ENCODE data around the gene SEMA4A. TPM values are rescaled to one million over a fixed set of nuclear protein-coding genes. Genes with fewer than 3 reads are reported as not detected.
"Not testable (repeated sequence)": the region's sequence is repeated elsewhere in the genome, so short reads cannot be mapped to it uniquely, and the experiment has no call there.

SEMA4A gene
- polyA plus RNA-seq, 1 donor: 6.4 TPM

- no CpG with 5 or more reads among the region's 3 CpGs for WGBS (ENCODE audit: insufficient coverage, low lambda C conversion rate)
- H3K4me1 ChIP-seq (ENCODE audit: control insufficient read depth, insufficient read depth, low read length): peaks cover 77% of the 10 kb centered on the region
- H3K4me3 ChIP-seq (ENCODE audit: low read length): no peak overlapping the region
- H3K27ac ChIP-seq (ENCODE audit: low read length): peak overlapping the region; percentile 19
- H3K36me3 ChIP-seq (ENCODE audit: control insufficient read depth, insufficient read depth, low read length): peaks cover 13% of the 10 kb centered on the region
- no peaks in the 10 kb centered on the region for H3K27me3 ChIP-seq (ENCODE audit: control insufficient read depth, insufficient read depth, low read length)
- no peaks in the 10 kb centered on the region for H3K9me3 ChIP-seq (ENCODE audit: control insufficient read depth, low read depth, low read length)
- peak in 1 of 2 donors; percentile 70 for DNase-seq
Observed at GRCh38 chr1:156119503-156120209, 33.7 kb upstream of the SEMA4A start.

- Histone ChIP-seq H3K4me3 (ENCODE audit: low read length) (no peak overlapping the region), H3K4me1 (ENCODE audit: control insufficient read depth, insufficient read depth, low read length) (peaks cover 81% of the 10 kb centered on the region), H3K27me3 (ENCODE audit: control insufficient read depth, insufficient read depth, low read length) (no peaks in the 10 kb centered on the region), H3K36me3 (ENCODE audit: control insufficient read depth, insufficient read depth, low read length) (peaks cover 13% of the 10 kb centered on the region), H3K9me3 (ENCODE audit: control insufficient read depth, low read depth, low read length) (no peaks in the 10 kb centered on the region), H3K27ac (ENCODE audit: low read length) (peak overlapping the region; percentile 19)
- no CpG with 5 or more reads among the region's 3 CpGs for WGBS (ENCODE audit: insufficient coverage, low lambda C conversion rate)
- DNase-seq: no peak
Observed at GRCh38 chr1:156120318-156120717, 33.1 kb upstream of the SEMA4A start.

GRCh38 chr1:156121005-156121404 is 32.4 kb upstream of the SEMA4A start:
- not testable (repeated sequence) for H3K9me3 ChIP-seq (ENCODE audit: control insufficient read depth, low read depth, low read length); H3K27ac ChIP-seq (ENCODE audit: low read length); H3K4me3 ChIP-seq (ENCODE audit: low read length); DNase-seq; H3K27me3 ChIP-seq (ENCODE audit: control insufficient read depth, insufficient read depth, low read length)
- H3K36me3 ChIP-seq (ENCODE audit: control insufficient read depth, insufficient read depth, low read length): peaks cover 13% of the 10 kb centered on the region
- WGBS (ENCODE audit: insufficient coverage, low lambda C conversion rate): no CpG with 5 or more reads among the region's 4 CpGs
- peaks cover 83% of the 10 kb centered on the region for H3K4me1 ChIP-seq (ENCODE audit: control insufficient read depth, insufficient read depth, low read length)

- DNase-seq: no peak
- no CpG with 5 or more reads among the region's 4 CpGs for WGBS (ENCODE audit: insufficient coverage, low lambda C conversion rate)
- H3K27me3 ChIP-seq (ENCODE audit: control insufficient read depth, insufficient read depth, low read length): no peaks in the 10 kb centered on the region
- H3K9me3 ChIP-seq (ENCODE audit: control insufficient read depth, low read depth, low read length): no peaks in the 10 kb centered on the region
- peaks cover 13% of the 10 kb centered on the region for H3K36me3 ChIP-seq (ENCODE audit: control insufficient read depth, insufficient read depth, low read length)
- H3K4me1 ChIP-seq (ENCODE audit: control insufficient read depth, insufficient read depth, low read length): peaks cover 85% of the 10 kb centered on the region
- no peak overlapping the region for H3K27ac ChIP-seq (ENCODE audit: low read length)
- H3K4me3 ChIP-seq (ENCODE audit: low read length): no peak overlapping the region
Observed at GRCh38 chr1:156121457-156121856, 31.9 kb upstream of the SEMA4A start.

GRCh38 chr1:156122086-156122485 is 31.3 kb upstream of the SEMA4A start:
- H3K4me1 ChIP-seq (ENCODE audit: control insufficient read depth, insufficient read depth, low read length): peaks cover 87% of the 10 kb centered on the region
- peak overlapping the region; percentile 93 for H3K27ac ChIP-seq (ENCODE audit: low read length)
- peaks cover 13% of the 10 kb centered on the region for H3K36me3 ChIP-seq (ENCODE audit: control insufficient read depth, insufficient read depth, low read length)
- no peaks in the 10 kb centered on the region for H3K27me3 ChIP-seq (ENCODE audit: control insufficient read depth, insufficient read depth, low read length)
- no peak overlapping the region for H3K4me3 ChIP-seq (ENCODE audit: low read length)
- H3K9me3 ChIP-seq (ENCODE audit: control insufficient read depth, low read depth, low read length): no peaks in the 10 kb centered on the region
- no peak for DNase-seq
- no CpG with 5 or more reads among the region's 4 CpGs for WGBS (ENCODE audit: insufficient coverage, low lambda C conversion rate)

- DNase-seq: no peak
- no CpG with 5 or more reads among the region's 14 CpGs for WGBS (ENCODE audit: insufficient coverage, low lambda C conversion rate)
- Histone ChIP-seq H3K9me3 (ENCODE audit: control insufficient read depth, low read depth, low read length) (no peaks in the 10 kb centered on the region), H3K36me3 (ENCODE audit: control insufficient read depth, insufficient read depth, low read length) (peaks cover 13% of the 10 kb centered on the region), H3K27ac (ENCODE audit: low read length) (peak overlapping the region; percentile 93), H3K4me1 (ENCODE audit: control insufficient read depth, insufficient read depth, low read length) (peaks cover 84% of the 10 kb centered on the region), H3K4me3 (ENCODE audit: low read length) (no peak overlapping the region), H3K27me3 (ENCODE audit: control insufficient read depth, insufficient read depth, low read length) (no peaks in the 10 kb centered on the region)
Observed at GRCh38 chr1:156122519-156123355, 30.6 kb upstream of the SEMA4A start.

- peak overlapping the region; percentile 93 for H3K27ac ChIP-seq (ENCODE audit: low read length)
- peaks cover 84% of the 10 kb centered on the region for H3K4me1 ChIP-seq (ENCODE audit: control insufficient read depth, insufficient read depth, low read length)
- H3K27me3 ChIP-seq (ENCODE audit: control insufficient read depth, insufficient read depth, low read length): no peaks in the 10 kb centered on the region
- peak; percentile 97 for DNase-seq
- H3K9me3 ChIP-seq (ENCODE audit: control insufficient read depth, low read depth, low read length): no peaks in the 10 kb centered on the region
- WGBS (ENCODE audit: insufficient coverage, low lambda C conversion rate): no CpG with 5 or more reads among the region's 14 CpGs
- peaks cover 13% of the 10 kb centered on the region for H3K36me3 ChIP-seq (ENCODE audit: control insufficient read depth, insufficient read depth, low read length)
- H3K4me3 ChIP-seq (ENCODE audit: low read length): no peak overlapping the region
Observed at GRCh38 chr1:156123356-156124196, 29.8 kb upstream of the SEMA4A start.

- Histone ChIP-seq H3K27me3 (ENCODE audit: control insufficient read depth, insufficient read depth, low read length) (no peaks in the 10 kb centered on the region), H3K9me3 (ENCODE audit: control insufficient read depth, low read depth, low read length) (no peaks in the 10 kb centered on the region), H3K4me1 (ENCODE audit: control insufficient read depth, insufficient read depth, low read length) (peaks cover 86% of the 10 kb centered on the region), H3K27ac (ENCODE audit: low read length) (peak overlapping the region; percentile 80), H3K36me3 (ENCODE audit: control insufficient read depth, insufficient read depth, low read length) (peaks cover 13% of the 10 kb centered on the region), H3K4me3 (ENCODE audit: low read length) (no peak overlapping the region)
- WGBS (ENCODE audit: insufficient coverage, low lambda C conversion rate): 90% methylated on average over 3 of the region's 17 CpGs
- peak in 1 of 2 donors; percentile 62 for DNase-seq
Observed at GRCh38 chr1:156124557-156125483, 28.6 kb upstream of the SEMA4A start.

- H3K9me3 ChIP-seq (ENCODE audit: control insufficient read depth, low read depth, low read length); H3K36me3 ChIP-seq (ENCODE audit: control insufficient read depth, insufficient read depth, low read length); H3K27me3 ChIP-seq (ENCODE audit: control insufficient read depth, insufficient read depth, low read length); DNase-seq; H3K4me3 ChIP-seq (ENCODE audit: low read length): not testable (repeated sequence)
- no CpG with 5 or more reads among the region's 10 CpGs for WGBS (ENCODE audit: insufficient coverage, low lambda C conversion rate)
- Histone ChIP-seq H3K4me1 (ENCODE audit: control insufficient read depth, insufficient read depth, low read length) (peaks cover 86% of the 10 kb centered on the region), H3K27ac (ENCODE audit: low read length) (peak overlapping the region; percentile 80)
Observed at GRCh38 chr1:156125544-156125943, 27.8 kb upstream of the SEMA4A start.
